NCI-H2107 treated with DMSO at 0.1 percent for 48 hours (cell line): ENCODE results near the gene CTBP2.
"Not testable (repeated sequence)": the region's sequence is repeated elsewhere in the genome, so short reads cannot be mapped to it uniquely, and the experiment has no call there.

ENCODE experiments used
- DNase-seq: peaks from one replicate; lab custom pipeline; 2025; ENCODE audit not compliant: unreplicated experiment; lab: John Stamatoyannopoulos, UW

The CTBP2 gene

DNA sequence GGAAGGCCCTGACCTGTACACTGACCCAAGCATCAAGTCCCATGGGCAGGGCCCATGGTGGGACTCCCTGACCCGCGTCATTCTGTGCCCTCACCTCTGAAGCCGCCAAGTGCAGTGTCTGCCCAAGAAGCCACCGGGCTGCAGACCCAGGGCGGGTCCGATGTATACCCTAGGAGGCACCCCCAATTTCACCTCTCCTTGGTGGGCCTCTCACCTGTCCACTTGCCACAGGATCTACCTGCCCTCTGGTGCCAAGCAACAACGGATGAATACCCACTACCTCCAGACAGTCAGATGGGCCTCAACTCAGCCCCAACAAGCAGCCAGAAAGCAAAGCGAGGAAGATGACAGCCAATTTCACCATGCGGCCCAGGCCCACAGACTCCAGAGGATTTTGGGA is 92.6 kb downstream of the CTBP2 start:
- no peak for DNase-seq

DNA sequence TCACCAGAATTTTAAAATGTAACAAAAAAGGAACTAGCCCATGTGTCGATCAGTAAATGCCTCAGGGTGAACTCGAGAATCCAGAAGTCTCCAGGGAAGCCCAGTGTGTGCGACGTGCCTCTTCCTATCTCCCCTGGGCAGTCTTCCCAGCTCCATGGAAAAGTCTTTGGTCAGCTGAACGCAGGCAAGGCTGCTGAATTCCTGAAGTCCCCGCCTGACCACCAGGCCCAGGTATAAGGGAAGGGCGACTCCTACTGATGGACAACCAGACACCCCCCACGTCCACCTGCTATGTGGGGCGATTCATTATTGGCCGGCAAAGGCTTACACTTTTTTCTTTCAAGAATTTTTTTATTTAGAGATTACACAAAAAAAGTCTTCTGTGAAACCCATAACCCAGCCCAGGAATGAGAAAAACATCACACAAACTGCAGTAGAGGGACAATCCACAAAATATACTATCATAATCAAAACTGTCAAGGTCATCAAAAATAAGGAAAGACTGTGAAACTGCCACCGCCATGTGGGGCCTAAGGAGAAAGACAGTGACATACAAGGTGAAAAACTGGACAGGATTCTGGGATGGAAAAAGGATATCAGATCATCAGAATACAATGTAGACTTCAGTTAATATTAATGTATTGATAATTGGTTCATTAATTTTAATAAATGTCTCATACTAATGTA is 93.5 kb downstream of the CTBP2 start:
- no peak for DNase-seq

DNA sequence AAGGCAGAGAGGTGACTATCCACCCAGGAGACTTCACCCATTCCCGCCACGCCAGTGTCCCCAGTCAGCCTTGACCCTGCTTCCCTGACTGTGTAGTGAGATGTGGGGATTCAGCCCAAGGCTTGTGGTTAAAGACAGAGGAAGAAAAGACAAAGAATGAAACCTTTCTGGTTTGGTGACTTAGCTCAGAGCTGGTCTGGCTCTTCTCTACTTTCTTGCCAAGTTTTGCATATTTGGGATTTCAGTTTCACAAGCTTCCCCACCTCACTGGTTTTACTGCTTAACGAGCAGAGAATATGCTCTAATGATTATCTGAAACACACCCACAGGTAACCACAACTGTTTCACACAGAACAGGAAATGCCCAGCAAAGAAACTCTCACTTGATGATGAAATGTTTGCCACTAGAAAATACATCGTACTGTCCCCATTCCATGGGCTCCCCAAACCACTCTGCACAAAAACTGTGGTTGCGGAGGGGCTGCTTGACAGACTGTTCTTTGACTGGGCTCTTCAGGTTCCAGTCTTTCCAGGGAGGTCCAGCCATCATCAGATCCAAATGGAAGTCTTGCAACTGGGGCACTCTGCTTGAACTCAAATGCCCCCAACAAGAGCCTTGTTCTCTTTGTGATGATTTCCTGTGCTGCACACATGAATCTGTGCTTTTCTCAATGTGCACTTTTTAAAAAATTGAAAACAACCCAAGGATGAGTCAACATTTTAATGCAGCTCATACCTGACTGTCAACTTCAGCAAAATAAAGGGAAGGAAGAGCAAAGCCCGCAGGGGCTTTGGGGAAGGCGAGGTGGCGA is 95.5 kb downstream of the CTBP2 start:
- no peak for DNase-seq

DNA sequence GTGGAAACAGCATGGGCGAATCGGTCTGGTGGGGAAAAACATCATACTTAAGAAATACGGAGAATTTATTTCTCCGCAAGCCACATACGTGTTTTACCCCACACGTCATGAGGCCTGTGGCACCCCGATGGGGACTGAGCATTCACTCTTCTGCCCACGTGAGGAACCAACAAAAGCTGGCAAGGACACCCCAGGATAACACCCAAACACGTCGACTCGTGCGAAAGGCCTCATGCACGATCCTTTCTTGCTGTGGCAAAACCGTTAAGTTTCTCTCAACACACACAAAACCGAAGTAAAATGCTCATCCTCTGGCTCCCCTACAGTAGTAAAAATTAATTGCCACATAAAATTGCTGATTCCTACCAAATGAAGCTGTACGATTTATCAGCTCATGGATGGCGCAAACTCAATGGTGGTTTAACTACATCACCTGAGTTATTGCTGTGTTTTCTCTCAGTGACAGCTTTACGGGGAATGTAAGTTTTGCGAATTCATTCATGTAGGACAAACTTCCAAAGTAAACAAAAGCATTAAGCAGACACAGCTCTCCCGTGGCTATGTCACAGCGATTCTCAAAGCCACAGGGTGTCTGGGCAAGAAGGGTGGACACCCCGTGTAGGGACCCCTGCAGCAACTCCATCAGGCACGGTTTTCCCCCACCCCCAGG is 97.0 kb downstream of the CTBP2 start:
- DNase-seq = no peak

DNA sequence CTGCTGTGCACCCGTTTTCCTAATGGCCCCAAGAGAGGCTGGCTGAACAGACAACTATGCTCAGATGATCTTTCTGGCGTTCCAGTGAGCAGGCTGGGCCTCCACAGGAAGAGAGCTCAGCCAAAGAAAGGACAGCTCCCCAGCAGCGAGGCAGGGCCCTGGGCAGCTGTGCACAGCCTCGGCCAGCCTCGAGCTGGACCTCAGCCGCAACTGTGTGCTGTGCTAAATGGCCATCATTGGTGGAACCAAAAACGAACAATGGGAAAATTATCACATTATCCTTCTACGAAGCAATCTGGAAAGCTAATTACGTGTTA is 97.5 kb downstream of the CTBP2 start:
- no peak for DNase-seq

DNA sequence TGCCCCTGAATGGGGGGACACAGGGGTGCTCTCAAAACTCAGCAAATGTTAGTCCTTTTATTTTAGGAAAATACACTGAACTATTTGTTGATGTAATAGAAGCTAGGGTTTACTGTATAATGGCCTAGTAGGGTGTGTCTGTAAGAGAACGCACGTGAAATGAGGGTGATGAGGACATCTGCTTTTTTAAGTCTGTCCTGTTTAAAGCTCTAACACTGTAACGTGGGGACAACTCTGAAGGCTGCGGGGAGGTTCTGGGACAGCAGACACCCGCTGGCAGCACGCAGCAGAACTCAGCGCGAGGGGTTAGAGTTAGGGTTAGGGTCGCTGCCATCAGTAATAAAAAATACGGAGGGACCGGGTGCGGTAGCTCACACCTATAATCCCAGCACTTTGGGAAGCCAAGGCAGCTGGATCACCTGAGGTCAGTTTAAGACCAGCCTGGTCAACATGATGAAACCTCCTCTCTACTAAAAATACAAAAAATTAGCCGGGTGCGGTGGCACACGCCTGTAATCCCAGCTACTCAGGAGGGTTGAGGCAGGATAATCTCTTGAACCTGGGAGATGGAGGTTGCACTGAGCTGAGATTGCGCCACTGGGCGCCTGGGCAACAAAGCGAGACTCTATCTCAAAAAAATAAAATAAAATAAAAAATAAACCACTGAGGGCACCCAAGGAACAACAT is 98.0 kb downstream of the CTBP2 start:
- DNase-seq = no peak

DNA sequence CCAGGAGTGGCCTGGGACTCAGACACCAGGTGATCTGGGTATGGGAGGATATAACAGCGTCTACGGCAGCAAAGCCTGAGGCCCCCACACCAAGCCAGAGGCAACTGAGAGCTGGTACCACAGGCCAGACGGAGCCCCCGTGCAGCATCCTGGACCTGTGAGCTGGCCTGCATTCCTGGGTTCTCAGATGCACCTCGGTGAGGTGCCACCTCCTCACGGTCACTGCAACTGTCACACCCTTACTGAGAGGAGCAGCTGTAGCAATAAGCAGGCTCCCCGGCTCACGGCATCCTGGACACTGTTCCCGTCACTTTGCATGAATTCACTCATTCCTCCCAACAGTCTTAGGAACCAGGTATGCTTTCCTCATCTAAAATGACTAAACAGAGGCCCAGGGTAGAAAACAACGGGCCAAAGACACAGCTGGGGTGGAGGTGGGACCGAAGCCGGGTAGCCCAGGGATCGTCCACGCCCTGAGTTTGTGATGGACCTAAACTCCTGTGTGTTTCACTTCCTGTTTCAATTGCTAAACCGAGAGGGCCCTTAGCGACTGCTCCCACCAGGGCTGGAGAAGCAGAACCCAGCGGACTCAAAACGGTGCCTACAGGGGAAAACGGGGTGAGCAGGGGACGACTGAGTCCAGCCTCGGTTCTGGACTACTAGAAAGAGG is 98.7 kb downstream of the CTBP2 start:
- no peak for DNase-seq

DNA sequence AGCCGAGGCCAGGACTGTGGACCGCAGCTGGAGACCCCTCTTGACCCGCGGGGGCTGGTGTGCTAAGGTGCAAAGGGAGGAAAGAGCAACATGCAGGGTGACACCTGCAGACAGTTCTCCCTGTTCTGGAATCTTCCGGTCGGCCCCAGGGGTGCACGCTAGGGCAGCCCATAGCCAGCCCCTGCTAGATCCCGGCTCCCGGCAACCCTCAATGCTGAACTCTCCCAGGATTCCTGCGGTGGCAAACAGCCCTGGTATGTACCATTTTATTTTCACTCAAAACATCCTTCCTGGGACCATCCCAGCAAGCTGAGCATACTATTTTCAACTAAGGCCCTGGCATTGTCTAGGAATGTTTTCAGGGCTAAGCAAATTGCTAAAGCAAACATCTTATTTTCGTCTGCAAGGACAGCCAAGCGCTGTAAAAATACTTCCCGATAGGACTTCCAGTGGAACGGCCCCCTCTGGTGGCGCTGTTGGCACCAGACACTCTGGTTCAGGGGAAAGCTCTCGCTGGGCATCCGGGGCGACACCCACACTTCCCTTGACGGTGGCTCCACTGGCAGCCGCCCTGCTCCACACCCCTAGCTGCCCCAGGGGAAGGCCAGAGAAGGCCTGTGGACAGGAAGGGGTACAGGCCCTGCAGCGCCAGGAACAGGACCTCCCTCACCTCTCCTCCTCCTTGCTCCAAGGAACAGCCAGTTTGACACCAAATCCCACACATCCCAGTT is 99.4 kb downstream of the CTBP2 start:
- no peak for DNase-seq

DNA sequence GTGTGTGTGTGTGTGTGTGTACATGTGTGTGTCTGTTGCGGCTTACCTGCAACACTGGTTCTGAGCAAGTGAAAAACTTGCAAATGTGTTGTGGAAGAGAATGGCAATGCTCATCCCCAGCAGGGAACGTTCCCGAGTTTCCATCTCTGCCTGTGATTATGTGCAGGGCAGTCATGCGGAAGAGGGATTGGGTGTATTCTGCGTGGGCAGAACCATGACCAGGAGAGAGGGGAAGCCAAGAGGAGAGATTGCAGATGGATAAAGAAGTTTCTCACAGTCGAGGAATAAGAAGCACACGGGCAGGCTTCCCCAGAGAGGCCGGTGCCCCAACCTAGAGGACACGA is 99.9 kb downstream of the CTBP2 start:
- no peak for DNase-seq

DNA sequence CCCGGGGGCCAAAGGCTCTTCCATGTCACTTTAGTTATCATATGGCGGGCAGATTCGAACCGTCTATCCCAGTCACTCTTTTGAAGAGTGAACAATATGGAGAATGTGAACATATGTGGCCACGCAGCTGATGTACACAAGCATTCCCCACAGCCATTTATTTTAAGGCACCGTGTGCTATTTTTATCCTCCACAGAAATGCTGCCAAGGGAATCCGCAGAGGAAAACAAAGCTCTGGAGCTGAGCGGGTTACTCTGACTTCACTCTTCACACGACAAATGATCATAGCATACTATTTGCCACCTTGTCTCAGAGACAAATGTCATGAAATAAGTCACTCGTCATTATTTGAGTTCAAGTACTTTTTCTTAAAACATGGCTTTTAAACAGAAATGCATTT is 100.3 kb downstream of the CTBP2 start:
- DNase-seq = no peak

DNA sequence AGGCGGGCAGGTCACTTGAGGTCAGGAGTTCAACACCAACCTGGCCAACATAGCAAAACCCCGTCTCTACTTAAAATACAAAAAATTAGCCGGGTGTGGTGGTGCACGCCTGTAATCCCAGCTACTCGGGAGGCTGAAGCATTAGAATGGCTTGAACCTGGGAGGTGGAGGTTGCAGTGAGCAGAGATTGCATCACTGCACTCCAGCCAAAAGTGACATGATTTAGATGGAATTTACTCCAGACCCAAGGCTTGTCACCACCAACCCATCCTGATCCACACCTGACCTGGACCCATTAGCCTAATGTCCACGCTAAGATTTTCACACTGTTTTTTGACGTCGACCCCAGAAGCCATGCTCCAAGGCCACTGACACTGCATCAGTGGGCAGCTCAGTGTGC is 101.0 kb downstream of the CTBP2 start:
- DNase-seq = not testable (repeated sequence)

DNA sequence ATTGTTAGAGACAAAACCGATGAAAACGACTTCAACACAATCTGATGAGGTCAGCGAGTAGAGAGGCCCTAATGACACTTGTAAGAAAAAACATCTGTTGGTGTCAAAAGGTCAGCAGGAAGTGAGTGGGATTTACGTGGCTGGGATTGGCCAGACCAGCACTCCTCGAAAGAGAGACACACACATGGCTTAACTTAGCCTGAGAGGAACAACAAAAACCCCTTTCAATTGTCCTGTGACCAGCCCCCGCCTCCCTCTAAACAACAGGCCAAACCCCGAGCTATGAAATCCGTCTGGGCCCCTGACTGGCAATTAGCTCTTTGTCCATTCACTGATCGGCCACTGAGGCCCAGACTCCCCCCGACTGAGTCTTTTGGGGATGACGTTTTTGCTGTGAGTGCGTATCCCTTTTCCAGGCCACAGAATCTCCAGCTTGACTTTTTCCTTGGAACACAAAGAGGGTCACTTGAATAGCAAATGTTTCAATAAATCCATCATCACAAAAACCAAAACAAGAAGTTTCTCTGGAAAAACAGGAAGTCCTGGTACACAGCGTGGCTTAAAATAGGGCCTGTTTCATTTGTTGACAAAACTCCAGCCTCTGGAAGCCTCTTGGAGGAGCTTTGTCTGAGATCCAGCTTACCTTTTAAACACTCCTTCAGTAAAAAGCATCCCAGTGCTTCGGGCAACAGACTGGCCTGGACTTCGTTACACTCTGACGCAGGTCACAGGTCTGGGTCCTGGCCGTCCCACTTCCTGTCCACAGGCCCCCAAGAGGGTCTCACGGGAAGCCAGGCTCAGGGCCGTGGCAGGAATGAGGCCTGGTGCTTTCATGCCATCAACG is 103.0 kb downstream of the CTBP2 start:
- DNase-seq = no peak

DNA sequence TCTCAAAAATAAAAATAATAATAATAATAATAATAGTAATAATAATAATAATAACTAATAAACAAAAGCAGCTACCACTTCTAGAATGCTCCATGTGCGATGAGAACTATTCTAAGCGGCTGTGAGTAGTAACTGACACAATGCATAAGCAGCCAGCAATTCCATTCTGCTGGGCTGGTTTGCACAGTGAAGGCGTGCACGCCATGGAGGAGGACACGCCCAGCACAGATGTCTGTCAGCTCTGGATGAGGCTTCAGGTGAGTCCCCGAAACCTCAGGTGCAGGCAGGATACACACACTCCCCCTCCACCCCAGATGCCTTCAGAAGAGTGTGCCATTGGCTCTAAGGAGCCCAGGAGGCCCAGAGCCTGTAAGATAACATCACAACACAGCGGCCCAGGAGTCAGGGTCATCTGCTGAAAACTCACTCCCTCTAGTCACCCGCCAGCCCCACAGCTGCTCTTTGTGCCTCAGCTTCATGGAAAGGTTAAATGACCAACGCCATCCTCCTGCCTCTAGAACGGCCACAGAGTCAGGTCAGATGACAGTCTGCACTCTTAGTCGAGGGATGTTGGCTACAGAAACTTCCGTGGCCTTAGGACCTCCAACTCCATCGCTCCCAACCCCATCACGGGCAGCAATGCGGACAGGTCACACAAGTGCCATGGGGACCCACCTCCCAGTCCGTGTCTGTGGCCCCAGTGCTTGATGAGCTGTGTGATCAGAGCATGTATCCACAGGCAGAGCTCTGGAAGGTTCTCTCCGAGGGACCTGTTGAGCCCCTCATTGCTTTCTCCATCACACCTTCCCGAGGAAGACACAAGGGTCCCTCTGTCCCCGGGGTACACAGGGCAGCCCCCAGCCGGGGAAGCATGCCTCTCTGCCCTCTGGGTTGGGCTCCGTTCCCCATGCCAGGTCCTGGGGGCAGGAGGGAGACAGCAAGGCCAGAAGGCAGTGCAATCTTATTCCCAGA is 103.9 kb downstream of the CTBP2 start:
- no peak for DNase-seq

DNA sequence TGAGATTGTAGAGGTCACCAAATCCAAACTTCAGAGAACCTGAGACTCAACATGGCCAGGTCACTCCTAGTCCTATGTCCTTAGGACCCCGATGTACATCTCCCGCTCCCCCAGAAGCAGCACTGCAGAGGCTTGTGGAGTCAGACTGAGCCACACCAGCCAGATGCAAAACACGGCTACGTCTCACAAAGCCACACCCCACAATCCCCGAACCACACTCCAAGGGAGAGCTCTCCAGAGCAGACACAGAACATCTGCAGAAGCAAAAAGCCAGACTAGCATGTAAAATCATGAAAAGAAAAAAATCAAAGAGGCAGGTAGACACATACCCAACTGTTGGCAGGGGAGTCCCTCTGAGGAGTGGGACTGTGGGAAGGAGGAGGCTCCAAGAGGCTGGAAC is 104.9 kb downstream of the CTBP2 start:
- DNase-seq = no peak

DNA sequence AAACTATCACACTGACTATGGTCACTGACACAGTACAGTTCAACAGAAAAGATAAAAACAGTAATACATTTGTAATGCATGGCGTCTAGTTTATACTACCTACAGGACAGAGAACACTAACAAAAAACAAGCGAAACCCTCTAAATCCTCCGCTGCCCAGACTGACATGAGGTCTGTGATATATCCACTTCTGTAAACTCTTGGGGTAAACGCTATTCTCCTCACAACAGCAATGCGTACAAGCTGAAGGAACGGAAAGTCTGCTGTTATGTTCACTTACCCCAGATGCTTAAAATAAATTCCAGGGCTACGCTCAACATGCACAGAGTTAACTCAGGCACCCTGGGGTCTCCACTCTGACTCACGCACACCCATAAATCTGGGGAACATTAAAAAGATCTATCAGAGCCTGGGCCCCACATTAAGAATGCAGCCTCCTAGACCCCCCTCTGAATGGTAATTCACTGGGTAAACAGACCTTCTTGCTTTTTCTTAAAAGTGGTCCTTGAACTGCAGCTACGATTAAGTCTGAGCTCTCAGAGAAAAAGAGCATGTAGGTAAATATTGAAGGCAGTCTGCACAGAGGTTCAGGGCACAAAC is 105.6 kb downstream of the CTBP2 start:
- DNase-seq = no peak

DNA sequence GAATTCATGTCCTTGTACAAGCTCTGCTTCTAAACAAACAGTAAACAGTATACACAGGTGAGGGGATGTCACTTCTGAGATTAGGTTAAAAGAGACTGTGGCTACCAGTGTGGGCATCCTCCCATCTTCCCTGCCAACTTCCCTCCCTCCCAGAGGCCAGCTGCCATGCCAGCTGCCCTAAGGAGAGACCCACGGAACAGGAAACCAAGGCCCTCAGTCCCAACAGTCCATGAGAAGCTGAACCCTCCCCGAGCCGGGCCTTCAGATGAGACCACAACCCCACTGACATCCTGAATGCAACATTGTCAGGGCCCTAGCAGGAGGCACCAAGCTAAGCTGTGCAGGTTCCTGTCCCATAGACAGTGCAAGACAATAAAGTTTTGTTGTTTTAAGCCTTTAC is 106.1 kb downstream of the CTBP2 start:
- no peak for DNase-seq

DNA sequence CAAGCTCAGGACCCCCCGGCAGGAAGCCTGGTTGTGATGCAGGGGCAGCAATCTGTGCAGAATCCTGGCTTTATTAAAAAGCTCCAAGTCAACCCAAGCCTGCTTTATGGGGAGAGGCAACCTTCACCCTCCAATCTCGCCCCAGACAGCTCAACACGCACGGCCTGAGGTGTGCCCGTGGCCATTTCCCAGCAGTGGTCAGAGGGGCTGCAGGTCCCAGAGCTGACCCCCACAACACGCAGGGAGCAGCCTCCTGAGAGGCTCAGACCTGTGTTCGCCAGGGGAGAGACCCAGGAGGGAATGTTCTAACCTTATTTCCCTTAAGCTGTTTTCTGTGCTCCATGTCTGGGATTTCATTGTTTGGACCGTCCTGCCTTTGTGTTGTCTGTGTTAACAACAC is 108.2 kb downstream of the CTBP2 start:
- no peak for DNase-seq

DNA sequence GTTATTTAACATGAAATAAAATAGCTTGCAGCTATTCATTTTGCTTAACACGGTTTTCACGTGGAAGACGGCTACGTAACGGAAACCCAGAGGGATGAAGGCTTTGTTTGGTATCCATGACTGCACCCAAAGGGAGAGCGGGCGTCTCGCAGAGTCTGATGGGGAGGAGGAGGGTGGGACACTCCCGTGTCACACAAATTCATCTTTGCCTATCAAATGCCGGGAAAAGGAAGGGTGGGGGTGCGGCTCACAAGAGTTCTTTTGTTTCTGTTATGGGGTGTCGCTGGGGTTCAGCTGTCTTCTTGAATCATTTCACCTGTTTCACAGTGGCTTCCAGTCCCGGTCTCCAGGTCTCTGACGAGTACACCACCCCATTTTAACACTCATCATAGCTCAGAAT is 110.0 kb downstream of the CTBP2 start:
- no peak for DNase-seq
